Liver (tissue), 9 donors: Measurements from ENCODE around the gene FRZB. TPM values are rescaled to one million over a fixed set of nuclear protein-coding genes. Genes with fewer than 3 reads are reported as not detected.

Experiments used
- DNase-seq: peaks from one replicate; pipeline ENCODE4 v3.0.0-alpha.2; 2017; ENCODE audit warnings: low spot score
- H3K27ac ChIP-seq, 2 donors: one replicate each; pipeline ENCODE4 v1.7.0; 2013; ENCODE audit warnings: inconsistent platforms in 2 of 2, low read length in 2 of 2, control low read depth in 1 of 2, low read depth in 1 of 2, mild to moderate bottlenecking in 1 of 2
- H3K27me3 ChIP-seq, 4 donors: one replicate each; pipeline versions ENCODE4 v1.6.1 to v1.7.0; 2013; ENCODE audit warnings: low read length in 3 of 4, inconsistent platforms in 1 of 4, mild to moderate bottlenecking in 1 of 4, moderate library complexity in 1 of 4; ENCODE audit not compliant: control insufficient read depth in 4 of 4, insufficient read depth in 4 of 4
- H3K36me3 ChIP-seq, 4 donors: one replicate each; pipeline versions ENCODE4 v1.6.1 to v1.7.0; 2013; ENCODE audit warnings: low read length in 3 of 4, mild to moderate bottlenecking in 3 of 4, low read depth in 1 of 4, moderate library complexity in 1 of 4; ENCODE audit not compliant: control insufficient read depth in 4 of 4, insufficient read depth in 3 of 4
- H3K4me1 ChIP-seq, 4 donors: one replicate each; pipeline versions ENCODE4 v1.6.1 to v1.7.0; 2013; ENCODE audit warnings: low read length in 3 of 4, mild to moderate bottlenecking in 3 of 4, moderate library complexity in 1 of 4; ENCODE audit not compliant: control insufficient read depth in 4 of 4, insufficient read depth in 4 of 4
- H3K4me3 ChIP-seq, 3 donors: one replicate each; pipeline versions ENCODE4 v1.6.1 to v1.7.0; 2013; ENCODE audit warnings: low read length in 3 of 3, control low read depth in 1 of 3, low read depth in 1 of 3, mild to moderate bottlenecking in 1 of 3
- H3K9ac ChIP-seq, 2 donors: one replicate each; pipeline ENCODE4 v1.7.0; 2013; ENCODE audit warnings: low read length in 2 of 2, mild to moderate bottlenecking in 2 of 2, moderate library complexity in 2 of 2, control low read depth in 1 of 2, low read depth in 1 of 2
- H3K9me3 ChIP-seq, 4 donors: one replicate each; pipeline versions ENCODE4 v1.6.1 to v1.7.0; 2013; ENCODE audit warnings: low read length in 3 of 4; ENCODE audit not compliant: control insufficient read depth in 4 of 4
- ATF3 ChIP-seq: IDR thresholded peaks from 2 replicates; pipeline ENCODE4 v1.6.1; 2016; ENCODE audit warnings: antibody characterized with exemption
- CTCF ChIP-seq: fragments of 150-350 bp; IDR thresholded peaks from 2 replicates; pipeline ENCODE4 v1.5.1; 2017; ENCODE audit warnings: improper control_type of control experiment, low read depth, low read length; ENCODE audit not compliant: missing input control
- EGR1 ChIP-seq, 2 donors: IDR thresholded peaks; 2 replicates each; pipeline ENCODE4 v1.6.1; 2016 to 2018; ENCODE audit warnings: antibody characterized with exemption in 2 of 2, low read depth in 2 of 2
- FOXA1 ChIP-seq: IDR thresholded peaks from 2 replicates; pipeline ENCODE4 v1.6.1; 2016; ENCODE audit warnings: antibody characterized with exemption
- FOXA2 ChIP-seq: IDR thresholded peaks from 2 replicates; pipeline ENCODE4 v1.6.1; 2016; ENCODE audit warnings: antibody characterized with exemption
- GABPA ChIP-seq, 2 donors: IDR thresholded peaks in 1 of 2; conservative IDR thresholded peaks in 1 of 2; 2 replicates each; pipeline ENCODE4 v1.6.1; 2016; ENCODE audit warnings: antibody characterized with exemption in 2 of 2, mild to moderate bottlenecking in 1 of 2, moderate library complexity in 1 of 2
- HNF4A ChIP-seq, 2 donors: conservative IDR thresholded peaks; 2 replicates each; pipeline ENCODE4 v1.6.1; 2016; ENCODE audit warnings: antibody characterized with exemption in 2 of 2, mild to moderate bottlenecking in 2 of 2
- HNF4G ChIP-seq: IDR thresholded peaks from 2 replicates; pipeline ENCODE4 v1.6.1; 2016; ENCODE audit warnings: antibody characterized with exemption
- JUND ChIP-seq, 2 donors: IDR thresholded peaks; 2 replicates each; pipeline ENCODE4 v1.6.1; 2016; ENCODE audit warnings: antibody characterized with exemption in 2 of 2
- MAX ChIP-seq: IDR thresholded peaks from 2 replicates; pipeline ENCODE4 v1.6.1; 2016; ENCODE audit warnings: antibody characterized with exemption
- NR2F2 ChIP-seq: IDR thresholded peaks from 2 replicates; pipeline ENCODE4 v1.6.1; 2016; ENCODE audit warnings: antibody characterized with exemption
- RAD21 ChIP-seq, 2 donors: IDR thresholded peaks; 2 replicates each; pipeline ENCODE4 v1.6.1; 2016; ENCODE audit warnings: antibody characterized with exemption in 2 of 2, mild to moderate bottlenecking in 2 of 2
- REST ChIP-seq: IDR thresholded peaks from 2 replicates; pipeline ENCODE4 v1.6.1; 2016; ENCODE audit warnings: antibody characterized with exemption, mild to moderate bottlenecking
- RXRA ChIP-seq, 2 donors: IDR thresholded peaks; 2 replicates each; pipeline ENCODE4 v1.6.1; 2017 to 2018; ENCODE audit warnings: antibody characterized with exemption in 2 of 2, mild to moderate bottlenecking in 1 of 2
- SP1 ChIP-seq: IDR thresholded peaks from 2 replicates; pipeline ENCODE4 v1.6.1; 2018; ENCODE audit warnings: antibody characterized with exemption, mild to moderate bottlenecking
- TAF1 ChIP-seq: conservative IDR thresholded peaks from 2 replicates; pipeline ENCODE4 v1.6.1; 2016; ENCODE audit warnings: antibody characterized with exemption, mild to moderate bottlenecking
- YY1 ChIP-seq: IDR thresholded peaks from 2 replicates; pipeline ENCODE4 v1.6.1; 2016; ENCODE audit warnings: antibody characterized with exemption, mild to moderate bottlenecking
- ZBTB33 ChIP-seq: IDR thresholded peaks from 2 replicates; pipeline ENCODE4 v1.6.1; 2016; ENCODE audit warnings: antibody characterized with exemption
- polyA plus RNA-seq, 2 donors: library from polyadenylated mRNA; stranded (reverse) in 1 of 2; unstranded in 1 of 2; fragments of 200-250 nt in 1 of 2; fragments of >200 nt in 1 of 2; fragmentation: Nextera tagmentation in 1 of 2; extraction: Ambion mirVana in 1 of 2; gene quantifications; one replicate each; pipeline versions ENCODE4 v1.2.1 to v1.2.3, GENCODE V29; 2013 to 2015
- total RNA-seq, 2 donors: library from RNA; depleted of rRNA; stranded (reverse); fragments of >200 nt; gene quantifications; one replicate each; pipeline ENCODE4 v1.2.3, GENCODE V29; 2014
- donor health status: healthy.
- donor health status: healthy.
- donor health status: healthy.
- donor health status: healthy.
- donor health status: healthy.

Gene FRZB
- total and polyA plus RNA-seq, 4 donors = 0.17 to 1.0 (median 0.54) TPM

- Histone ChIP-seq H3K9ac (no peak overlapping the region), H3K36me3 (no peaks in the 10 kb centered on the region), H3K27me3 (no peaks in the 10 kb centered on the region), H3K9me3 (no peaks in the 10 kb centered on the region), H3K4me1 (peaks cover 6 to 17% (median 13%) of the 10 kb centered on the region in 4 donors), H3K27ac (no peak overlapping the region), H3K4me3 (no peak overlapping the region)
- TF ChIP-seq MAX = no peak
- TF ChIP-seq HNF4A (conservative IDR thresholded peaks at IDR 0.05) = no peak
- TF ChIP-seq FOXA1 = no peak
- TF ChIP-seq TAF1 = no peak
- no peak for TF ChIP-seq ATF3
- no peak for TF ChIP-seq GABPA (IDR thresholded peaks at IDR 0.05 in 1 of 2, conservative IDR thresholded peaks at IDR 0.05 in 1 of 2)
- TF ChIP-seq EGR1 (IDR thresholded peaks at IDR 0.05; ENCODE audit: low read depth in 2 of 2) = no peak
- TF ChIP-seq RAD21 (IDR thresholded peaks at IDR 0.05) = no peak
- TF ChIP-seq NR2F2 = no peak
- no peak for TF ChIP-seq REST
- TF ChIP-seq CTCF = no peak
- TF ChIP-seq JUND (IDR thresholded peaks at IDR 0.05) = no peak
- TF ChIP-seq FOXA2 = no peak
- TF ChIP-seq SP1 = no peak
- no peak for TF ChIP-seq HNF4G
- no peak for TF ChIP-seq ZBTB33
- TF ChIP-seq RXRA (IDR thresholded peaks at IDR 0.05) = no peak
- no peak for TF ChIP-seq YY1
- DNase-seq = no peak
These were observed 2.8 kb downstream of the FRZB start for GRCh38 chr2:182863642-182864041.
